Measurements from ENCODE around the gene BCAS3. TPM values are rescaled to one million over a fixed set of nuclear protein-coding genes. Genes with fewer than 3 reads are reported as not detected.
"Not testable (repeated sequence)": the region's sequence is repeated elsewhere in the genome, so short reads cannot be mapped to it uniquely, and the experiment has no call there.

BCAS3 gene
- total RNA-seq, 1 donor from 2014 or later, result 17.1 TPM

GRCh38 chr17:61431594-61432311, 754.1 kb downstream of the BCAS3 start:
- DNase-seq (ENCODE audit: low read depth, low spot score), result no peak

GRCh38 chr17:61436273-61436672, 758.6 kb downstream of the BCAS3 start:
- DNase-seq (ENCODE audit: low read depth, low spot score), result no peak

GRCh38 chr17:61436995-61437704, 759.5 kb downstream of the BCAS3 start:
- no peak for DNase-seq (ENCODE audit: low read depth, low spot score)

- no peak for DNase-seq (ENCODE audit: low read depth, low spot score)
Observed at GRCh38 chr17:61440697-61441096, 763.0 kb downstream of the BCAS3 start.

GRCh38 chr17:61441507-61441906, 763.9 kb downstream of the BCAS3 start:
- DNase-seq (ENCODE audit: low read depth, low spot score), result not testable (repeated sequence)

- no peak for DNase-seq (ENCODE audit: low read depth, low spot score)
Observed at GRCh38 chr17:61442136-61442775, 764.6 kb downstream of the BCAS3 start.

Other genes with a start within 250 kb of the BCAS3 start
- 26.0 and 42.6 TPM in 2 replicates for gene APPBP2, start 151.6 kb upstream of the BCAS3 start, total RNA-seq
- 11.1 and 20.3 TPM in 2 replicates for gene PPM1D, start 77.7 kb upstream of the BCAS3 start, total RNA-seq

Data from pulmonary artery endothelial cell (primary cell).